Left ventricle myocardium inferior (tissue), 1 donor: ENCODE data around the gene MTCL1. TPM values are rescaled to one million over a fixed set of nuclear protein-coding genes. Genes with fewer than 3 reads are reported as not detected.

ENCODE experiments used
- DNase-seq: peaks from one replicate; pipeline ENCODE4 v3.0.0-alpha.2; 2020
- H3K27ac ChIP-seq: fragments of 200-600 bp; replicated peaks from 2 replicates; pipeline ENCODE4 v1.8.0; 2021
- H3K27me3 ChIP-seq: fragments of 200-600 bp; 2 replicates; pipeline ENCODE4 v1.8.0; 2021; ENCODE audit warnings: low read depth
- H3K36me3 ChIP-seq: fragments of 200-600 bp; 2 replicates; pipeline ENCODE4 v1.8.0; 2021
- H3K4me1 ChIP-seq: fragments of 200-600 bp; 2 replicates; pipeline ENCODE4 v1.8.0; 2021
- H3K4me3 ChIP-seq: fragments of 200-600 bp; 2 replicates; pipeline ENCODE4 v1.8.0; 2021; ENCODE audit warnings: mild to moderate bottlenecking, moderate library complexity
- H3K9me3 ChIP-seq: fragments of 200-600 bp; replicated peaks from 2 replicates; pipeline ENCODE4 v1.8.0; 2021
- intact Hi-C: fragments of 100-400 bp; cut with micrococcal nuclease; formaldehyde crosslinking; loops from one replicate; pipeline ENCODE4 v1.11.0; 2022
- total RNA-seq: library from RNA; stranded (reverse); fragmentation: NEBNext Ultra II Directional; extraction: Animal tissue kit (Norgen Biotek cat#: 25700); gene quantifications from one replicate; pipeline ENCODE4 v1.2.1, GENCODE V29; 2021
- TF ChIP-seq, protein P1 (sequence below): fragments of 200-600 bp; IDR thresholded peaks from 2 replicates; pipeline ENCODE4 v1.8.0; 2021; ENCODE audit warnings: antibody characterized with exemption, mild to moderate bottlenecking, borderline replicate concordance
- donor health status: DM: no; HTN: yes; CAD: no; lungs with severe emphysema.

Gene MTCL1
- total RNA-seq, 1 donor from 2014 or later: 9.1 TPM

DNA sequence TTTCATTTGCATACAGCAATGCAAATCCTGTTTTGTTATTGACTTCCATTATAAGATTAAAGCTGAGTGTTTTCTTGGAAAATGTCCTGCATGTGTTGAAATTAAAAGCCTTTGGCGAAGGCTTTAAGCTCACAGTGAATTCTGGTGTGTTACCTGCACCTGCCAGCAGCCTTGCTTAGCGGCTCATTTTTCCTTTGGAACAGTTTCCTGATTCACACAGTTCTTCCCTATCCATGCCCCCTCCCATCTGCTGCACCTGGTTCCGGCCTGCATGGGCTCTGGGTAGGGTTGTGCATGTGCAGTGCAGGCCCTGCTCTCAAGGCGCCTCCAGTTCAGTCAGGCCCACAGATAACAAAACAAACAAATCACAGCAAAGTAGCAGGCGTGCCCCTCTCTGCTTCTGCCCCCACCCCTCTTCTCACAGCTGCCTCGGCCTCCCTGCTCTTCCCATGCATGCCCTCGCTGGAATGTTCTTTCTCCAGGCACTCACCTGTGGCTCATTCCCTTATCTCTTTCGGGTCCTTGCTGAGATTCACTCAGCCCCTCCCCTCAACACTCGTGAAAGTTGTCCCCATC lies 15.8 kb downstream of the MTCL1 start:
- TF ChIP-seq, protein P1, sequence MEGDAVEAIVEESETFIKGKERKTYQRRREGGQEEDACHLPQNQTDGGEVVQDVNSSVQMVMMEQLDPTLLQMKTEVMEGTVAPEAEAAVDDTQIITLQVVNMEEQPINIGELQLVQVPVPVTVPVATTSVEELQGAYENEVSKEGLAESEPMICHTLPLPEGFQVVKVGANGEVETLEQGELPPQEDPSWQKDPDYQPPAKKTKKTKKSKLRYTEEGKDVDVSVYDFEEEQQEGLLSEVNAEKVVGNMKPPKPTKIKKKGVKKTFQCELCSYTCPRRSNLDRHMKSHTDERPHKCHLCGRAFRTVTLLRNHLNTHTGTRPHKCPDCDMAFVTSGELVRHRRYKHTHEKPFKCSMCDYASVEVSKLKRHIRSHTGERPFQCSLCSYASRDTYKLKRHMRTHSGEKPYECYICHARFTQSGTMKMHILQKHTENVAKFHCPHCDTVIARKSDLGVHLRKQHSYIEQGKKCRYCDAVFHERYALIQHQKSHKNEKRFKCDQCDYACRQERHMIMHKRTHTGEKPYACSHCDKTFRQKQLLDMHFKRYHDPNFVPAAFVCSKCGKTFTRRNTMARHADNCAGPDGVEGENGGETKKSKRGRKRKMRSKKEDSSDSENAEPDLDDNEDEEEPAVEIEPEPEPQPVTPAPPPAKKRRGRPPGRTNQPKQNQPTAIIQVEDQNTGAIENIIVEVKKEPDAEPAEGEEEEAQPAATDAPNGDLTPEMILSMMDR: no peak
- Histone ChIP-seq H3K27ac (no peak overlapping the region), H3K4me3 (no peak overlapping the region), H3K4me1 (no peaks in the 10 kb centered on the region), H3K27me3 (no peaks in the 10 kb centered on the region), H3K36me3 (no peaks in the 10 kb centered on the region), H3K9me3 (no peaks in the 10 kb centered on the region)
- intact Hi-C loops: no loop called here
- DNase-seq: no peak

DNA sequence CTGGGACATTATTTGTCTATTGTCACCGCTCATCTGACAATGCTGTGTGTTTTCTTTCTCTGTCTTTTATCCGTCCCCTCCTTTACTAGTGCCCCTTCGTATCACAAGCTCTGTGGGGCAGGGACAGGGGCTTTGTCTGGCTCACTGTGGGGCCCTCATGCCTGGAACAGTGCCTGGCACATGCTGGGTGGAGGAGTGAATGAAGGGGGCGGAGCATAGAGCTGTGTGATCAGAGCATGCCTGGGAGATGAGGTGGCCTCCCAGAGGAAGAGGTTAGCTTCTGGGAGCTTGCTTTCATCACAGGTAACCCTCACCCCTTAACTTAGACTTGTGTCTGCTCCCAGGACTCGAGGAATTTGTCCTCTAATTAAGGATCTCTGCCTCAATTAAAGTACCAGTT lies 16.4 kb downstream of the MTCL1 start:
- intact Hi-C loops: no loop called here
- no peaks in the 10 kb centered on the region for H3K27me3 ChIP-seq
- peaks cover 1% of the 10 kb centered on the region for H3K9me3 ChIP-seq
- H3K27ac ChIP-seq: no peak overlapping the region
- H3K36me3 ChIP-seq: no peaks in the 10 kb centered on the region
- DNase-seq: no peak
- no peaks in the 10 kb centered on the region for H3K4me1 ChIP-seq
- no peak overlapping the region for H3K4me3 ChIP-seq
- TF ChIP-seq, protein P1: no peak

DNA sequence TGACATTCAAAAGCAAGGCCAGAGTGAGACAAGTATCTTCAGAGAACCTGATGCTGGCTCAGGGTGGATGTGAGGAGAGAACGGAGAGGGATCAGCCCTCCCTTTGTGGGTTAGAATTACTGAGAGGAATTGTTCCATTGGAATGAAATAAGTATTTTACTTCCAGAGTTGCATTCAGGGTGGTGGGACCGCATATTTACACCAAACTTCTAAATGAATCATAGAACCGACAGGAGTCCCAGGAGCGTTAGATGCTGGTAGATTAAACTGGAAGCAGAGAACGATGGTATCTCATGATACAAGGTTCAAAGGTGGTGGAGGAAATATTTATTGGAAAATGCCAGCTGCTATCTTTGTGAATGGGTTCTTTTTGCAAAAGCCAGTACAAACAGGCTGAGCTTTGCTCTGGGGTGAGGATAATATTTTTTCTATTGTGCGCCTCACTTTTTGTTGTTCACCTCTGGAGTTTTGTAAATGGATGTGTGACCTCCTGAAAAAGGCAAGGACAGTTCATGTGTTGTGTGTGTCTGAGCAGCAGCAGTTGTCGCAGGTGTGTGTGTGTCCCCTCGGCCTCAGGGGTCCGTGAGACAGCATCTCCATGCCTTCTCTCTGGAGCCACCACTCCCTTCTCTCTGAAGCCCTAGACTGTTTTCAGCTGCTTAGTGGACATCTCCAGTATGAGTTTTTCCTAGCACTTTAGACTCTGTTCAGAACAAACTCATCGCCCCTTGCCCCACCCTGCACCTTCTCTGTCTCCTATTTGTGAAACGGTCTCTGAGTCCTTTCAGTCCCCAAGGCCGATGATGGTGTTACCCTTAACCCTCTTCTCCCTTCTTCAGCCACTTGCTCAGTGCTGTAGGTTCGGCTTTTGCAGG lies 17.8 kb downstream of the MTCL1 start:
- DNase-seq: no peak
- Histone ChIP-seq H3K9me3 (peaks cover 5% of the 10 kb centered on the region), H3K36me3 (no peaks in the 10 kb centered on the region), H3K27me3 (no peaks in the 10 kb centered on the region), H3K4me1 (no peaks in the 10 kb centered on the region), H3K4me3 (no peak overlapping the region), H3K27ac (no peak overlapping the region)
- TF ChIP-seq, protein P1: no peak
- intact Hi-C loops: no loop called here

DNA sequence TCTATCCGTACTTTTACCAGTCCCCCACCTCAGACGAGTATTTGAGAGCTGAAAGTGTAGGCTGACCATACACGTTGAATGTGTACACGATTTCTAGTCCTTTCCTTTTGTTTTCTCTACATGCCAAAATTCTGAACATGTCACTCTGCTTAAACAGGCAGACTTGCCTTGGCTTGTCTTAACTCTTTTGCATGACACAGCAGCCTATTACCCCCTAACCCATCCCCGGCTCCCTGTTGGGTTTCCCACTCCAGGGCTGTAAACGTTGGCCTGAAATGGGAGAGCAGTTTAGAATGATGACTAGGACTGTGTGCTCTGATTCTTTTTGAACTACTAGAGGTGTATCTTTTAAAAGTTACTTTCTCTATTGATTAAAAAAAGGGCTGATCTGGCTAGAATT lies 19.1 kb downstream of the MTCL1 start:
- H3K4me1 ChIP-seq: no peaks in the 10 kb centered on the region
- no peaks in the 10 kb centered on the region for H3K36me3 ChIP-seq
- H3K9me3 ChIP-seq: peaks cover 5% of the 10 kb centered on the region
- TF ChIP-seq, protein P1: no peak
- no peak for DNase-seq
- intact Hi-C loops: no loop called here
- no peaks in the 10 kb centered on the region for H3K27me3 ChIP-seq
- H3K4me3 ChIP-seq: no peak overlapping the region
- H3K27ac ChIP-seq: no peak overlapping the region

DNA sequence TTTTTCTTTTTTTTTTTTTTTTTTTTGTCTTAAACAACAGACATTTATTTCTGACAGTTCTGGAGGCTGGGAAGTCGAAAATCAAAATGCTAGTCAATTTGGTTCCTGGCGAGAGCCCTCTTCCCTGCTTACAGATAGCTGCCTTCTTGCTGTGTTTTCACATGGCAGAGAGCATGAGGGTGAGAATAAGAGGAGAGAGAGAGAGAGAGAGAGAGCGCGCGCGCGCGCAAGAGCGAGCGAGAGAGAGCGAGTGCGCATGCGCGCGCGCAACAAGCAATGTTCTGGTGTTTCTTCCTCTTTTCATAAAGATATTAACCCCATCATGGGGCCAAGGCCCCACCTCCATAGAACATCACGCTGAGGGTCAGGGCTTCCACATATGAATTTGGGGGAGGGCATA lies 20.9 kb downstream of the MTCL1 start:
- intact Hi-C loops: no loop called here
- TF ChIP-seq, protein P1: no peak
- DNase-seq: no peak
- Histone ChIP-seq H3K4me1 (peaks cover 15% of the 10 kb centered on the region), H3K9me3 (peaks cover 5% of the 10 kb centered on the region), H3K27ac (no peak overlapping the region), H3K4me3 (no peak overlapping the region), H3K27me3 (no peaks in the 10 kb centered on the region), H3K36me3 (no peaks in the 10 kb centered on the region)
